Panc1 (cell line): ENCODE results near the gene GTF3C5. TPM values are rescaled to one million over a fixed set of nuclear protein-coding genes. Genes with fewer than 3 reads are reported as not detected.

Experiments used
- ATAC-seq: fragments of 200-7000 bp; cut with Tn5 transposase; 2 replicates; pipeline ENCODE4 v1.9.1; 2020; ENCODE audit warnings: mild to moderate bottlenecking, moderate library complexity
- BruUV-seq: library from RNA; stranded (reverse); fragments of 400-500 nt; replicated peaks from 2 replicates; lab custom pipeline; 2021; lab: Mats Ljungman, UMichigan
- CTCF ChIA-PET: fragments of 300-600 bp; sonication (Branson Sonifier 250); formaldehyde crosslinking; loops from one replicate; lab custom pipeline; 2022; ENCODE audit warnings: antibody characterized with exemption; lab: Charles Lee
- POLR2A ChIA-PET: fragments of 300-600 bp; sonication (Branson Sonifier 250); formaldehyde crosslinking; loops from one replicate; lab custom pipeline; 2022; ENCODE audit warnings: antibody characterized with exemption; lab: Charles Lee
- DNase-seq: peaks from one replicate; pipeline ENCODE4 v3.0.0-alpha.2; 2010; ENCODE audit warnings: low read depth, low spot score
- H3K27ac ChIP-seq: 2 replicates; pipeline ENCODE4 v1.5.1; 2011; ENCODE audit warnings: mild to moderate bottlenecking, low read length, inconsistent platforms
- H3K27me3 ChIP-seq: fragments of 200-500 bp; sonication (Bioruptor generic); 2 replicates; pipeline ENCODE4 v1.6.0; 2014; ENCODE audit warnings: low read length, inconsistent platforms; ENCODE audit not compliant: control insufficient read depth, insufficient read depth
- H3K36me3 ChIP-seq: fragments of 200-500 bp; sonication (Bioruptor generic); 2 replicates; pipeline ENCODE4 v1.5.1; 2014; ENCODE audit warnings: inconsistent platforms, mild to moderate bottlenecking, low read length, moderate library complexity; ENCODE audit not compliant: control insufficient read depth, insufficient read depth
- H3K4me1 ChIP-seq: 2 replicates; pipeline ENCODE4 v1.5.1; 2011; ENCODE audit warnings: inconsistent platforms, mild to moderate bottlenecking, low read length, moderate library complexity; ENCODE audit not compliant: control insufficient read depth, insufficient read depth
- H3K4me3 ChIP-seq, 2 experiments: 2 replicates each; pipeline ENCODE4 v1.5.1; 2011 to 2012; ENCODE audit warnings: low read depth in 2 of 2, low read length in 2 of 2, mild to moderate bottlenecking in 2 of 2, inconsistent platforms in 1 of 2, moderate library complexity in 1 of 2
- H3K9me3 ChIP-seq: fragments of 200-500 bp; sonication (Bioruptor generic); 2 replicates; pipeline ENCODE4 v1.5.1; 2014; ENCODE audit warnings: low read depth, mild to moderate bottlenecking, inconsistent platforms, low read length, moderate library complexity; ENCODE audit not compliant: control insufficient read depth, insufficient read depth
- POLR2AphosphoS5 ChIP-seq: IDR thresholded peaks from 2 replicates; pipeline ENCODE4 v1.6.1; 2012; ENCODE audit warnings: mild to moderate bottlenecking, low read depth, low read length, moderate library complexity
- REST ChIP-seq, 2 experiments: IDR thresholded peaks; 2 replicates each; pipeline ENCODE4 v1.6.1; 2011 to 2012; ENCODE audit warnings: low read depth in 2 of 2, control low read depth in 1 of 2, low read length in 1 of 2, mild to moderate bottlenecking in 1 of 2, moderate library complexity in 1 of 2; ENCODE audit not compliant: insufficient read depth in 1 of 2
- SIN3A ChIP-seq: IDR thresholded peaks from 2 replicates; pipeline ENCODE4 v1.6.1; 2012; ENCODE audit warnings: low read depth, mild to moderate bottlenecking, low read length, moderate library complexity, borderline replicate concordance; ENCODE audit not compliant: insufficient read depth
- TCF7L2 ChIP-seq: IDR thresholded peaks from 2 replicates; pipeline ENCODE4 v1.6.1; 2011; ENCODE audit warnings: mild to moderate bottlenecking, low read depth, low read length, inconsistent platforms
- in situ Hi-C: cut with HindIII; loops from 2 replicates; pipeline ENCODE4 v1.10.0; 2016; ENCODE audit warnings: low sequenced_read_pairs, low pct_unique_long_range_greater_than_20kb
- intact Hi-C: fragments of 100-400 bp; cut with micrococcal nuclease; formaldehyde crosslinking; loops from one replicate; pipeline ENCODE4 v1.10.0; 2022; ENCODE audit not compliant: unreplicated experiment
- total RNA-seq: library from RNA; stranded (reverse); gene quantifications from one replicate; pipeline ENCODE4 v1.2.1, GENCODE V29; 2021; ENCODE audit not compliant: unreplicated experiment
- TF ChIP-seq, protein P1 (sequence below): fragments of 450-650 bp; IDR thresholded peaks from 2 replicates; pipeline ENCODE4 v1.5.1; 2017; ENCODE audit warnings: mild to moderate bottlenecking

The GTF3C5 gene
- total RNA-seq, 1 experiment from 2014 or later, result 47.7 TPM

- DNase-seq, result no peak
- intact Hi-C loops (no loop called here), in situ Hi-C loops (no loop called here)
- Histone ChIP-seq H3K9me3 (no peaks in the 10 kb centered on the region), H3K27ac (no peak overlapping the region), H3K4me1 (no peaks in the 10 kb centered on the region), H3K4me3 (no peak overlapping the region), H3K36me3 (no peaks in the 10 kb centered on the region), H3K27me3 (no peaks in the 10 kb centered on the region)
- ChIA-PET CTCF (no interaction called here), POLR2A (interaction anchor here (0.5 kb wide), 1 partner anchor 13 kb away, joined by 5 read pairs; no protein-coding TSS in a partner anchor)
- no peak for ATAC-seq
- BruUV-seq, result no TSS peak
- TF ChIP-seq TCF7L2, result no peak
- TF ChIP-seq SIN3A, result no peak
- no peak for TF ChIP-seq POLR2AphosphoS5
- TF ChIP-seq REST (IDR thresholded peaks at IDR 0.05; ENCODE audit: insufficient read depth in 1 of 2, low read depth in 2 of 2, low read length in 1 of 2), result no peak
- TF ChIP-seq, protein P1, sequence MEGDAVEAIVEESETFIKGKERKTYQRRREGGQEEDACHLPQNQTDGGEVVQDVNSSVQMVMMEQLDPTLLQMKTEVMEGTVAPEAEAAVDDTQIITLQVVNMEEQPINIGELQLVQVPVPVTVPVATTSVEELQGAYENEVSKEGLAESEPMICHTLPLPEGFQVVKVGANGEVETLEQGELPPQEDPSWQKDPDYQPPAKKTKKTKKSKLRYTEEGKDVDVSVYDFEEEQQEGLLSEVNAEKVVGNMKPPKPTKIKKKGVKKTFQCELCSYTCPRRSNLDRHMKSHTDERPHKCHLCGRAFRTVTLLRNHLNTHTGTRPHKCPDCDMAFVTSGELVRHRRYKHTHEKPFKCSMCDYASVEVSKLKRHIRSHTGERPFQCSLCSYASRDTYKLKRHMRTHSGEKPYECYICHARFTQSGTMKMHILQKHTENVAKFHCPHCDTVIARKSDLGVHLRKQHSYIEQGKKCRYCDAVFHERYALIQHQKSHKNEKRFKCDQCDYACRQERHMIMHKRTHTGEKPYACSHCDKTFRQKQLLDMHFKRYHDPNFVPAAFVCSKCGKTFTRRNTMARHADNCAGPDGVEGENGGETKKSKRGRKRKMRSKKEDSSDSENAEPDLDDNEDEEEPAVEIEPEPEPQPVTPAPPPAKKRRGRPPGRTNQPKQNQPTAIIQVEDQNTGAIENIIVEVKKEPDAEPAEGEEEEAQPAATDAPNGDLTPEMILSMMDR, result no peak
Observed at GRCh38 chr9:133105461-133105770, 74.6 kb downstream of the GTF3C5 start.

DNA sequence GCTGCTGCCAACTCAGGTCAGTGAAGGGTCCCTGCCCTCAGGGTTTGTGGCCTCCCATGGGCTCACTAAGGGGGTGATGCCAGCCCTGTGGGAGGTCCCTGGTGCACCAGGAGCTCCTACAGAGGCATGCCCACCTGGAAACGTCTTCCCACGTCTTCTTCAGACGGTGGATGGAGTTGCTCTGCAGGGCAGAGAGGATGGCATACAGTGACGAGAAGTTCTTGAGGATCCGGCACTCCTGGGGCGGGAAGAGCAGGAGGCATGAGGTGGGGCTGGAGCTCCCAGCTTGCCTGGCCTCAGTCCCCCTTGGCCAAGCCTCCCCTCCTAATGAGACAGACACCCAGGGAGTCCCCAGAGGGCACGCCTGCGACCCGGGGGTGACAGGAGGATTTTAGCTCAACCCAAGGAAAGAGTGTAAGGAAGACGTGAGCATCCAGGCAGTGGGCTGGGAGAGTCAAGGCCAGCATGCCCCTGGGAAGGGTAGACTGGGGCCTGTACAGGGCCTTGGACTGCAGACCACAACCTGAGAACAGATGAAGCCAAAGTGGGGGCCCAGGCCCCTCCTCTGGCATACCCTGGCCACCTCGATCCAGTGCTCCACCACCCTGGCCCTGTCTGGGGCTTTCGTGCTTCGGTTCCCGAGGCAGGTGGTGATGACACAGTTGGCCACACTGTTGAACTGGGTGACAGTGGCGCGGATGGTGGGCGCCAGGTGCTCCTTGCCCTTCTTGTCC lies 75.9 kb downstream of the GTF3C5 start:
- DNase-seq, result no peak
- POLR2A ChIA-PET, result no interaction called here
- Histone ChIP-seq H3K27ac (no peak overlapping the region), H3K9me3 (no peaks in the 10 kb centered on the region), H3K4me3 (no peak overlapping the region), H3K27me3 (no peaks in the 10 kb centered on the region), H3K4me1 (no peaks in the 10 kb centered on the region), H3K36me3 (no peaks in the 10 kb centered on the region)
- TF ChIP-seq, protein P1, result no peak
- TF ChIP-seq REST (IDR thresholded peaks at IDR 0.05; ENCODE audit: insufficient read depth in 1 of 2, low read depth in 2 of 2, low read length in 1 of 2) (no peak), SIN3A (no peak), TCF7L2 (no peak), POLR2AphosphoS5 (no peak)
- no TSS peak for BruUV-seq
- intact Hi-C loops, result no loop called here
- CTCF ChIA-PET, result no interaction called here
- in situ Hi-C loops, result no loop called here
- ATAC-seq, result no peak
